ENCODE results near the gene CAPN12. TPM values are rescaled to one million over a fixed set of nuclear protein-coding genes. Genes with fewer than 3 reads are reported as not detected.

Gene CAPN12
- total RNA-seq, 1 experiment from 2014 or later = 8.8 TPM

DNA sequence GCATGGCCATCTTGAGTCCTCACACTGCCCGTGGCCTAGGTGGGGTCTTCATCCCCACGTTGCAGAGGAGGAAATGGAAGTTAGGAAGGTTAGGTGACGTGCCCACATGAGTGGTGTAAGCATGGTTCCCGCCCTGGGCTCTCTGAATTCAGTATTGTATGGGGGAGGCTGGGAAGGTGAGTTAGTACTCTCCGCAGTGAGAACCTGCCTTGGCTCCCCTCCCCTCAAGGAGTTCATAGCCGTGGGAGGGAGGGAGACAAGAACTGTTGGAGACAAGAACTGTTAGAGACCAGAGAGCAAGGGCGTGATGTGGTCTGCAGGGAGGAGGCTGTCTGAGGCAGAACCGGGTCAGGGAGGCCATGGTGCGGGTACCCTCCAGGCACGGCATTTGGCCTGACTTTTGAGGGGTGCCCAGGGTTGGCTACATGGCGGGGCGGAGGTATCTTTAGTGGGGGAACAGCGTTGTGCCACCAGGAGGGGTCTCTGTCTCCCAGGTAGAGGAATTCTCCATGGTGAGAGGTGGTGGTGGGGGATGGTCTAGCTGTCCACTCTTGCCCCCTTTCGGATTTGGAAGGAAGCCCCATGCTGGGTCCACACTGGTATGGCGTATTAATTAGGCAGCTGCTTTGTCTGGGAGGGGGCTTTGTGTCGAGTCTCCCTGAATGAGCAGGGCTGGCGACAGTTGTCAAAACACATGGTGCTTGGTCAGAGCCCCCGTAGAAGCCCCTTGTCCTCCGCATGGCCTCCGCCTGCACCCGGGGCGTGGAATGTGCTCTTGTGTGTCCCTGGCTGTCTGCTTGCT, 45.8 kb downstream of the CAPN12 start:
- Histone ChIP-seq H3K27ac (ENCODE audit: low read depth, low read length) (no peak overlapping the region), H3K9ac (ENCODE audit: low read length) (no peak overlapping the region), H3K79me2 (ENCODE audit: insufficient read depth, low read length) (peaks cover 99% of the 10 kb centered on the region), H3K4me3 (replicated peaks in 1 of 2; ENCODE audit: low read depth in 1 of 2, low read length in 2 of 2) (no peak overlapping the region), H3K9me3 (ENCODE audit: control insufficient read depth in 1 of 2, insufficient read depth in 1 of 2, low read depth in 1 of 2, low read length in 2 of 2) (no peaks in the 10 kb centered on the region), H4K20me1 (ENCODE audit: insufficient read depth) (no peaks in the 10 kb centered on the region), H2AFZ (ENCODE audit: low read depth, low read length, poor library complexity, severe bottlenecking) (no peak overlapping the region), H3K27me3 (ENCODE audit: insufficient read depth, low read length) (no peaks in the 10 kb centered on the region), H3K4me2 (ENCODE audit: low read length) (no peak overlapping the region), H3K4me1 (ENCODE audit: control insufficient read depth in 1 of 2, insufficient read depth in 2 of 2, low read length in 2 of 2) (peaks cover 13 to 48% of the 10 kb centered on the region in 2 experiments), H3K9me2 (ENCODE audit: insufficient read depth) (no peaks in the 10 kb centered on the region), H3K36me3 (ENCODE audit: control insufficient read depth in 1 of 2, insufficient read depth in 2 of 2, low read length in 2 of 2) (peaks cover 11 to 72% of the 10 kb centered on the region in 2 experiments; a peak in 3 of 4 replicates)
- ChIA-PET RAD21 (ENCODE audit: low non-redundant PET in 1 of 2, low total read pairs in 2 of 2, uncharacterized antibody in 2 of 2, unreplicated experiment in 2 of 2) (no interaction called here), POLR2A (no interaction called here), CTCF (no interaction called here)
- no peak for ATAC-seq
- intact Hi-C loops (cut with micrococcal nuclease) = no loop called here
- DNase-seq (ENCODE audit: low read depth, low spot score) = no peak
- no TSS peak for BruUV-seq (replicated peaks)
- TF ChIP-seq ZFX (IDR thresholded peaks at IDR 0.05) = no peak
- TF ChIP-seq FOSL1 (IDR thresholded peaks at IDR 0.05; ENCODE audit: low read depth) = no peak
- no peak for TF ChIP-seq EZH2phosphoT487 (IDR thresholded peaks at IDR 0.05; ENCODE audit: borderline replicate concordance)
- no peak for TF ChIP-seq RAD21 (IDR thresholded peaks at IDR 0.05; ENCODE audit: low read depth)
- no peak for TF ChIP-seq CEBPB (IDR thresholded peaks at IDR 0.05; ENCODE audit: low read depth)
- TF ChIP-seq ATF3 (IDR thresholded peaks at IDR 0.05) = no peak
- TF ChIP-seq EGR1 (IDR thresholded peaks at IDR 0.05; ENCODE audit: low read depth) = no peak
- no peak for TF ChIP-seq ZNF274 (IDR thresholded peaks at IDR 0.05; ENCODE audit: low read depth, low read length)

DNA sequence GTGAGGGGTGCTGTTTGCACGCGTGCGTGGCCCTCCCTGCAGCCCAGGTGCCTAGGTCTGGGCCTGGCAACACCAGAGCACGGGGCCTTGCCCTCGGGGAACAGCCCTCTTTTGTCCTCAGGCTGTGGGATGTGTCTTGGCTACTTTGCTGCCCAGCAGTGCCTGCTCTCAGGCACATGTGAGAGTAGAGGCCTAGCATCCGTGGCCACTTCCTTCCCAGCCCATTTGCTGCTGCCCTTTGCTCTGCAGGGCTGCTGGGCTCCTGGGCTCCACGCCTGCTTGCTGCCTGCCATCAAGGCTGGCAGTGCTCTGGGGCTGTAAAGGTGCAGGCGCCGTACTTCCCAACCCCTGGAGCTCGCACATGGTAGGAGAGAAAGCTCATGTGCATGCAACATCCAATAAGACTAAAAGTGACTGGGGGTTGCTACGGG, 46.6 kb downstream of the CAPN12 start:
- DNase-seq (ENCODE audit: low read depth, low spot score) (no peak), ATAC-seq (no peak)
- H3K9me3 ChIP-seq (ENCODE audit: control insufficient read depth in 1 of 2, insufficient read depth in 1 of 2, low read depth in 1 of 2, low read length in 2 of 2) = no peaks in the 10 kb centered on the region
- peaks cover 21 to 56% of the 10 kb centered on the region in 2 experiments for H3K4me1 ChIP-seq (ENCODE audit: control insufficient read depth in 1 of 2, insufficient read depth in 2 of 2, low read length in 2 of 2)
- H2AFZ ChIP-seq (ENCODE audit: low read depth, low read length, poor library complexity, severe bottlenecking) = no peak overlapping the region
- H3K27ac ChIP-seq (ENCODE audit: low read depth, low read length) = peak overlapping the region; percentile 13; the same call in 1 of the 2 replicates
- H3K9ac ChIP-seq (ENCODE audit: low read length) = 0 out of 2 replicates have a peak overlapping the region, but pooled peaks have one; percentile 7
- no peaks in the 10 kb centered on the region for H3K9me2 ChIP-seq (ENCODE audit: insufficient read depth)
- H3K36me3 ChIP-seq (ENCODE audit: control insufficient read depth in 1 of 2, insufficient read depth in 2 of 2, low read length in 2 of 2) = peaks cover 8 to 68% of the 10 kb centered on the region in 2 experiments; a peak in 3 of 4 replicates
- no peaks in the 10 kb centered on the region for H4K20me1 ChIP-seq (ENCODE audit: insufficient read depth)
- intact Hi-C loops (cut with micrococcal nuclease) = no loop called here
- RAD21 ChIA-PET (ENCODE audit: low non-redundant PET in 1 of 2, low total read pairs in 2 of 2, uncharacterized antibody in 2 of 2, unreplicated experiment in 2 of 2) = no interaction called here
- H3K4me3 ChIP-seq (replicated peaks in 1 of 2; ENCODE audit: low read depth in 1 of 2, low read length in 2 of 2) = no peak overlapping the region
- BruUV-seq (replicated peaks) = no TSS peak
- H3K4me2 ChIP-seq (ENCODE audit: low read length) = no peak overlapping the region
- CTCF ChIA-PET = no interaction called here
- H3K79me2 ChIP-seq (ENCODE audit: insufficient read depth, low read length) = peaks cover 100% of the 10 kb centered on the region
- POLR2A ChIA-PET = no interaction called here
- TF ChIP-seq RAD21 (IDR thresholded peaks at IDR 0.05; ENCODE audit: low read depth) (no peak), SP1 (IDR thresholded peaks at IDR 0.05; ENCODE audit: low read depth) (no peak), EZH2phosphoT487 (IDR thresholded peaks at IDR 0.05; ENCODE audit: borderline replicate concordance) (no peak)
- no peaks in the 10 kb centered on the region for H3K27me3 ChIP-seq (ENCODE audit: insufficient read depth, low read length)
